Measurements from ENCODE around the gene JARID2.

DNA sequence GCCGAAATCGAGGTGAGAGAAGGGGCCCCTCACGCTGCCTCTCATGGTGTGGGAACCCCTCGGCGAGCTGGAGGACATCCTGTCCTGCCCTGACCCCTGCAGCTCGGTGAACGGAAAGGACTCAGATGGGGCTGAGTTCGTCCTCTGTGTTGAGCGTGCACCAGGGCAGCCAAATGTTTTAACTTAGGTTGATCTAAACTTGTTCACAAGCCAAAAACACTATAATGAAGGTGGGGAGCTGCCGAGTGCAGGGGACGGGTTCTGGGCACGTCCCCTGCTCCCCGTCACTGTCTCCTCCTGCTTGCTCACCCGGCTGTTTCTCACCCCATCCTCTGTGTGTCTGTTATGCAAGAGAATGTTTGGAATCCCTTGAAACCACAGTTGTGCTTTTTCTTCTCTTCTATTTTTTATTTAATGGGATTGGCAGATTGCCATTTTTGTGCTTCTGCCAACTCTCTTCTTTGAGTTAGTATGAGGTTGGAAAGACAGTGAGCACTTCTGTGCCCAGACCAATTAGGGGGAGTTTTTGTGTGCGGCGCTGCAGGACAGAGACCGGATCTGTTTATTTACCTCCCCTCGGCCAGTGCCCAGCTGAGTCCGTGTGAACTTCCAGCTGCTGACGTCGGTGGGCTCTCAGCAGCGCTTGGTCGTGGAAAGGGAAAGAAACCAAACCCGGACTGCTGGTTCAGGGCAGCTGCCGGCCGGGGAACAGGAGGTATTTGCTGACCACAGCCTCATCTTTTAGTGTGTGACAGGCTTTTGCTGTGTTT is 258.9 kb downstream of the JARID2 start:
- TF ChIP-seq, protein P1, sequence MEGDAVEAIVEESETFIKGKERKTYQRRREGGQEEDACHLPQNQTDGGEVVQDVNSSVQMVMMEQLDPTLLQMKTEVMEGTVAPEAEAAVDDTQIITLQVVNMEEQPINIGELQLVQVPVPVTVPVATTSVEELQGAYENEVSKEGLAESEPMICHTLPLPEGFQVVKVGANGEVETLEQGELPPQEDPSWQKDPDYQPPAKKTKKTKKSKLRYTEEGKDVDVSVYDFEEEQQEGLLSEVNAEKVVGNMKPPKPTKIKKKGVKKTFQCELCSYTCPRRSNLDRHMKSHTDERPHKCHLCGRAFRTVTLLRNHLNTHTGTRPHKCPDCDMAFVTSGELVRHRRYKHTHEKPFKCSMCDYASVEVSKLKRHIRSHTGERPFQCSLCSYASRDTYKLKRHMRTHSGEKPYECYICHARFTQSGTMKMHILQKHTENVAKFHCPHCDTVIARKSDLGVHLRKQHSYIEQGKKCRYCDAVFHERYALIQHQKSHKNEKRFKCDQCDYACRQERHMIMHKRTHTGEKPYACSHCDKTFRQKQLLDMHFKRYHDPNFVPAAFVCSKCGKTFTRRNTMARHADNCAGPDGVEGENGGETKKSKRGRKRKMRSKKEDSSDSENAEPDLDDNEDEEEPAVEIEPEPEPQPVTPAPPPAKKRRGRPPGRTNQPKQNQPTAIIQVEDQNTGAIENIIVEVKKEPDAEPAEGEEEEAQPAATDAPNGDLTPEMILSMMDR (IDR thresholded peaks at IDR 0.05), result no peak
- TF ChIP-seq EZH2phosphoT487 (IDR thresholded peaks at IDR 0.05), result no peak
- TF ChIP-seq EZH2 (IDR thresholded peaks at IDR 0.05), result no peak
